ACHN (cell line): Measurements from ENCODE around the gene ITPRID1.
"Not testable (repeated sequence)": the region's sequence is repeated elsewhere in the genome, so short reads cannot be mapped to it uniquely, and the experiment has no call there.

Experiments
- DNase-seq: peaks from one replicate; pipeline ENCODE4 v3.0.0-alpha.2; 2015
- in situ Hi-C: cut with HindIII; loops from 2 replicates; pipeline ENCODE4 v1.10.0; 2017; ENCODE audit warnings: low sequenced_read_pairs, low pct_ligation_motif_present, low pct_unique_long_range_greater_than_20kb

Gene ITPRID1

DNA sequence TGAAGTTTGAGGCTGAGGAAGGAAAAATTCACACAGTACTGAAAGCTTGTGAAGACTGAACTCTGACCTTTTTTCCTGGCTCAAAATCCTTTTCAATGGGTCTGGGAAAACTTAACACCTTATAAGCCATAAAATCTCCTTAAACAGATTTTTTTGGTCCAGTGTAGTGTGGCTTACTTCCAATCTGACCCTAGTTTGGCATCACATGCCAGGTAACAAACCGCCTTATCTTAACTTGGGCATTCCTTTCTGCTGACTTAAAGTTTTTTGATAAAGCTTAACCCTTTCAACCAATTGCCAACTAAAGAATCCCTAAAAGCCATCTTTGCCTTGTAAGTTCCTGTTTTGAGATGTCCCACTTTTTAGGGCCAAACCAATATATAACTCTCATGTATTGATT is 13.2 kb upstream of the ITPRID1 start:
- in situ Hi-C loops: no loop called here
- DNase-seq: no peak

DNA sequence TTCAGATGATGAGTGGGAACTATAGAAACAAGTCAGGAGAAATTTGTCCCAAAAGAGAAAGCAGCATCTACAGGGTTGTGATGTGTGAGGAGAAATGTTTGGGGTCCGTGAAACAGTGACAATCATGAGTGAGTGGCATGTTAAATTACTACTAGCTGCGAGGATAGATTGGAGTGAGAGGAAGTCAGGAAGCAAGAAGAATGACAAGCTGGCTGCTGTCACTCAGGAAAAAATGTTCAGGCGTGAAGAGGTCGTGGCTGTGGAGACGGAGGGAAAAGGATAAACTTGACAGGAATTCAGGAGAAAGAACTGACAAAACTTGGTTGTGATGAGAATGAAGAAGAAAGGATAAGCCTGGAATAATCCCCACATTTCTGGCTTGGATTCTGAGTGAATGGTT is 5.1 kb upstream of the ITPRID1 start:
- in situ Hi-C loops: no loop called here
- DNase-seq: no peak

DNA sequence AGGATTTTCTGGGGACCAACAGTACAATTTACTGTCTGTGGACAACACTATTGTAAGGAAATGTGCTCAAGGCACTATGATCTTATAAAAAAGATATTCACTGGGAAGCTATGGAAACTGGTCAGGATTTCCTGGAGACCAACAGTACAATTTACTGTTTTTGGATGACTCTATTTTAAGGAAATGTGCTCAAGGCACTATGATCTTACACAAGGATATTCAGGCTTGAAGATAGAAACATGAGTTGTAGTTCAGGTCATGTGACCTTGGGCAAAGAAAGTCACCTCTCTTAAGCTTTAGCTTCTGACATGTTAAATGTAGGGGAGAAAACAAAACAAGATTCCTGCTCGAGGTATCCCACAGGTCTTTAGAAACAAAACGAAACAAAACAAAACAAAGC is 1.7 kb upstream of the ITPRID1 start:
- in situ Hi-C loops: no loop called here
- no peak for DNase-seq

DNA sequence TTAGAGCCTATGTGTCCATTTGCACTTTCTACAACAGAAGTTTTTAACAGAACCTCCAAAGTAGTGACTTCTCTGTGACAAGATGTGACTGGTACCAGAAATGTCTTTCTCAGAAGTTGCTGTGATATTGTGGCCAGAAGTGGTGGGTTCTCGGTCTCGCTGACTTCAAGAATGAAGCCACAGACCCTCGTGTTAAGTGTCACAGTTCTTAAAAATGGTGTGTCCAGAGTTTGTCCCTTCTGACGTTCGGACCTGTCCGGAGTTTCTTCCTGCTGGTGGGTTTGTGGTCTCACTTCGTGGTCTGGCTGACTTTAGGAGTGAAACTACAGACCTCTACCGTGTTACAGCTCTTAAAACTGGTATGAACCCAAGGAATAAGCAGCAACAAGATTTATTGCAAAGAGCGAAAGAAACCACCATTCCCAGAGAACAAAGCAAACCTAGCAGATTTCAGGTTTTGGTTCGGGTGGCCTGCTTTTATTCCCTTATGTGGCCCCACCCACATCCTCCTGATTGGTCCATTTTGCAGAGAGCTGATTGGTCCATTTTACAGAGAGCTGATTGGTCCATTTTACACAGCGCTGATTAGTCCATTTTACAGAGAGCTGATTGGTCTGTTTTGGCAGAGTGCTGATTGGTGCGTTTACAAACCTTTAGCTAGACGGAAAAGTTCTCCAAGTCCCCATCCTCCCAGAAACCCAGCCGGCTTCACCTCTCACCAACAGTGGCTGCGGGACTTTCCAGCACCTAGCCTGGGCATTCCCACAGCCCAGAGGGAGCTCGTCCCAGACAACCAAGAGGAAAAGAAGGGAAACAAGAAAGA is 3.0 kb downstream of the ITPRID1 start:
- in situ Hi-C loops: no loop called here

DNA sequence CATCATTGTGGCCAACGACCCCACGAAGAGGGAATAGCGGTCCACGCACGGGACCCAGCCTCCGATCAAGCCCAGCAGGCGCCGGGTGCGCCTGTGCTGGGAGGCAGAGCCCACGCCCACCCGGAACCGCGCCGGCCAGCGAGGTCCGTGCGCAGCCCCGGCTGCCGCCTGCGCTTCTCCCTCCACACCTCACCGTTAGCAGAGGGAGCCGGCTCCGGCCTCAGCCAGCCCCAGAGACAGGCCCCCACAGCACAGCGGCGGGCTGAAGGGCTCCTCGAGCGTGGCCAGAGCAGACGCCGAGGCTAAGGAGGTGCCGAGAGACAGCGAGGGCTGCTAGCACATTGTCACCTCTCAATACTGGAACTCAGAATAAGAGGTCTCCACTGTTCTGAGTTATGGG is 3.6 kb downstream of the ITPRID1 start:
- in situ Hi-C loops: no loop called here

More for the DNA sequence above, 3.0 kb downstream of the ITPRID1 start:
- DNase-seq: no peak

DNA sequence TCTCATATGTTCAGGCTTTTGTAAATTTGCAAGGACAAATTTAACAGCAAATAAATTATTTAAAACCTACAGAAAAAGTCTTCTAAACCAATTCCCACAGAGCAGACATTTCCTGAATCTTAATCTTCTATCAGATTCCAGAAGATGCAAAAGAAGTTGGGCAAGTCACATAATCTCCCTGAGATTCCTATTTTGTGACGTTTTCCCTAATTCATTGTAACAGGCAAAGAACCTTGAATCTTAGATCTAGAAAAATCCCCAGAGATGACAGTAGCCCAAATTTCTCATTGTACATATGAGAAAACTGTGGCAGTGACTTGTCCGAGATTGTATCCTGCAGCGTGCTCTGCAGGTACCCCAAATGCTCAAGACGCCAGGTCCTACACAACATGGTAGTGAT is 4.9 kb downstream of the ITPRID1 start:
- in situ Hi-C loops: no loop called here
- no peak for DNase-seq

More for the DNA sequence above, 3.6 kb downstream of the ITPRID1 start:
- DNase-seq: no peak

DNA sequence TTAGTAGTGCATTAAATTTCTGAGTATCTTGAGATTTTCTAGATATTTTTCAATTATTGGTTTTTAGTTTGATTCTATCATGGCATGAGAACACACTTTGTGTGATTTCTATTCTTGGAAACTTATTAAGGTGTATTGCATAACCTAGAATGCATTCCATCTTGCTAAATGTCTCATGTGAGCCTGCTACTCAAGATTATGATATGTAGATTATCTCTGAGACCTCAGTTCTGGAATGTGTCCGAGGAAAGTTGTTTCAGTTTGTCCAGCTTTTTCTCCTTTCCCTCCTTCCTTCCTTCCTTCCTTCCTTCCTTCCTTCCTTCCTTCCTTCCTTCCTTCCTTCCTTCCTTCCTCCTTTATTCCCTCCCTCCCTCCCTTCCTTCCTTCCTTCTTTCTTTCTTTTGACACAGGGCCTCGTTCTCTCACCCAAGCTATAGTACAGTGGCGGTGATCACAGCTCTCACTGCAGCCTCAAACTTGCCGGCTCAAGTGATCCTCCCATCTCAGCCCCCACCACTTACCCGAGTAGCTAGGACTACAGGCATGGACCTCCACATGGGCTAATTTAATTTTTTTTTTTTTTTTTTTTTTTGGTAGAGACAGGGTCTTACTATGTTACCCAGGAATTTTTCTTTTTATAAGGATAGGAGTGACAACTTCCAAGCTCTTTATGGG is 7.6 kb downstream of the ITPRID1 start:
- DNase-seq: no peak
- in situ Hi-C loops: no loop called here

DNA sequence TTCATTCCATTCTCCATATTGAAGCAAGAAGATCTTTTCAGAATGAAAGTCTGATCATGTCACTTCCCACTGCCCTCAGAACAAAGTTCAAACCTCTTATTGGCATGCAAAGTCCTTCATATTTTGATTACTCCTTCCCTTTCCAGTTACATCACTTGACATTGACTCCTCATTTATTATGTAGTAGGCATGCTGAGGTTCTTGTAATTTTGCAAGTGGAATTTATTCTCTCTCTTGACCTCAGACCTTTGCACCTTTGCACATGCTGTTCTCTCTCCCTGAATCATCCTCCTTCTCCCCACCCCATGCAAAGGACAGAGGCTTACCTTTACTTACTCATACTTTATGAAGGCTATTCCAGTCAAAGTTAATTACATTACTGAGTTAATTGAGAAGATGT is 13.0 kb downstream of the ITPRID1 start:
- DNase-seq: no peak
- in situ Hi-C loops: no loop called here

DNA sequence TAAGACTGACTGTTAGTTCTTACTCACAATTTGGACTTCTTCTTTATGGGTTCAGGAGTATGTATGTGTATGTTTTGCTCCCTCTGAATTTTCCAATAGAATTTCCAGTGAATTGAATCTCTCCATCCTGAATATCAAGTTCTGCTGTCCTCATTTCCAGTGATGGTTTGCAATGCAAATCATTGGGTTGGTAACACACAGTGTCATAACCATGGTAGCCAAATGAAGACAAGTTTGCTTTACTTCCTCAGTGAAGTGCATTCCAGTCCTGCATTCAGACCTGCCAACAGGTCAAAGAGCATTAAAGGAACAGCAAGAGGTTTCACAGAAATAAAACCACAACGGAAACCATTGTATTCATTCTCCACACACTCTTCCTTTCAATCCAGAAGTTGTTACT is 15.2 kb downstream of the ITPRID1 start:
- no peak for DNase-seq
- in situ Hi-C loops: no loop called here

DNA sequence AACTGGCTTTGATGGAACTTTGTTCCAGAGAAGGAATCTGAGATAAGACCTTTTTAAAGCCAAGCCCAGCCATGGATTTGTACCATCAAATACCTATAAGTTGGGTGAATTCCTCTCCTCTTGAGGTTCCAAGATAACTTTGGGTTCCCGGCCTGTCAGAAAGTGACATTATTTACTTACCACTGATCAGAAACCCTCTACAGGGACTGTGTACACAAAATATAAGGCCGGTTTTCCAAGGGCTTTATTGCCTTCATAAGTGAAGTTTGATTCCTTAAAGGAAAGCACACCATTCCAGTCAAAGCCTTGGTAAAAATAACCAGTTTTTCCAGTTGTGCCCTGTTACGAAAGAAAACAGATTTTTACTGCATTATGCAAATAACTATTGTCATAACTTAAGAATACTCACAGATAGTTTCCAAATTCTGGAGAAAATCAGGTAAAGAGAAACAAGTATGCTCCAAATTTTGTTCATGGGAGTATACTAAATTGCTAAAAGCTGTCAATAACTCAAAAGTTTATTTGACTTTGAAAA is 26.8 kb downstream of the ITPRID1 start:
- in situ Hi-C loops, DNase-seq: not testable (repeated sequence)

DNA sequence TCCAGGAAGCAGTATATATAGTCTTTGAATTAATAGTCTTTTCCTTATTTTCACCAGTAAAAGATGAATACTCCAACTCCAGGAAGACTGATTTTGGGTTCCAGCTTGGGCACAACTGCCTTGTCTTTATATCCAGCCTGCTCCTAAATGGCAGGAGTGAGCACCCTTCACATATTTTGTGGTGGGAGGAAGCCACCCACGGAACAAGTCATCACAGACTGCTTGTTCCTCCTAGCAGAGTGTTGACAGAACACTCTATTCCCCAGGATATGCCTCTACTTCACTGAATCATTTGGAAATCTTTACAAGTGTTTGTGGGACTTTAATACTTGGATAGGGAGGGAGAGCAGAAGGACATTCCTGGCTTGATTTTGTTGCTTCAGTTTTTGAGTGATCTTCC is 31.7 kb downstream of the ITPRID1 start:
- no peak for DNase-seq
- in situ Hi-C loops: no loop called here

DNA sequence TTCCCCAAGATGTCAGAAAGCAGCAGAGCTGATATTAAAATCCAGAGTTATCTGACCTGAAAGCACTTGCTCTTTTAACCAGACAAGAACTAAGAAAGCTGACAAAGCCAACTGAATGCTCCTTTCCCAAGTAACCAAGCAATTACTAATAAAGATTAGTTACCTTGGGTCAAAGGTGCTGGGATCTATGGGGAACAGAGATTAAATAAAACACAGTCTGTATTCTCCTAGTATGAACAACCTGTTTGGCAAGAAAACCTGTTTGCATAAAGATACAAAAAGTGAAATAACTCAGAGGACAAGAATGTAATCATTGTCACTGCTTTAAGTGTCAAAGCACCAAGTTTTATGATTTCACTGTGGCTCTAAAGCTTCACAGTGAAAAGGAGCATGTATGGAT is 35.7 kb downstream of the ITPRID1 start:
- DNase-seq: no peak
- in situ Hi-C loops: no loop called here

DNA sequence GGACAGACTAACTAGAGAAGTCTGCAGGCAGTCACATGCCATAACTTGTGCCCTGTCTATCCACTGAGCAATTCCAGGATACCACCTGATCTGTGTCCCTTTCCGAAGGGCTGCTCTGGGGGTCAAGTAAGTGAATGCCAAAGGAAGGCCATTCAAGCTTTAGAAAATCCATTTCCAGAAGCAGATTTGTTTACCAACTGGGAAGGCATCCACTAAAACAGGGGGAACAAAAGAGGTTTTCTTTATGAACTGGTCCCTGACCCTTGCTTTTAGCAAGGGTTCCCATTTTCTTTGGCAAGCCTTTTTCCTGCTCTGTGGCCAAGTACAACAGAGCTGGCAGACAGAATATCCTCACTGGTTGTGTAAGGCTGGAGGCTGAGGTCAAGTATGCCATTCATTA is 36.5 kb downstream of the ITPRID1 start:
- in situ Hi-C loops: no loop called here
- no peak for DNase-seq

DNA sequence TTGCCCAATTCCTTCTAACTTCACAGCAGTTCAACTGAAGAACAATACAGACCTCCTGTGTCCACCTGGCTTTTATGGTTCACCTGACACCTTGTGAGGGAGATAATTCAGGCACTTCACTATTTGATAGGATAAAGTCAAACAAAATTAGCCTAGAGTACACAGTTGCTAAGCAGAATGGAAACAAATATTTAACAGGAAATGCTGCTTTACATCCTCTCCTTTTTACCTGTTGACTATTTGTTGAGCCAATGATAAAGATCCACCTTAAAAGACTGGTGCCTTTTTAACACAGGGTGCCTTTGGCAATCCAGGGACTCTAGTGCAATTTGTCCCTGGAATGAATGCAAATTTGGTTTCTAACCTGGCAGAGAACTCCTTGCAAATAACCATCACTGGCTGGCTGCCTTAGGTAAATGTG is 39.8 kb downstream of the ITPRID1 start:
- in situ Hi-C loops: no loop called here
- DNase-seq: no peak

DNA sequence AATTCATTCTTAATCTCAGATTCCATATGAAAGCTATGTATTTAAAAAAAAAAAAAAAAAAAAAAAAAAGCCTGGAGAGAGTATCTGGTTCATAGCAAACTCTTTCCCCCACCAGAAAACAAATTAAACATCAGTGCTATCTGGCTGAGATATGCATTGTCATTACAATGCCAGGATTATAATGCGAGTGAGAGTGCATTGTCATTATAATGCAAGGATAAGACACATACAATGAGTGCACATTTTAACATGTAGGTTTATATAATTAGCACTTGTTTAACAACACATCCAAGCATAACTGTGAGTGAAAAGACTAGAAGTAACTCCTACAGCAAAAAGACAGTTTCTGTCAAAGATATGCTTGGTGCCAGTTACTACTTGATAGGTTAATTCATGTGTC is 48.1 kb downstream of the ITPRID1 start:
- no peak for DNase-seq
- in situ Hi-C loops: no loop called here

DNA sequence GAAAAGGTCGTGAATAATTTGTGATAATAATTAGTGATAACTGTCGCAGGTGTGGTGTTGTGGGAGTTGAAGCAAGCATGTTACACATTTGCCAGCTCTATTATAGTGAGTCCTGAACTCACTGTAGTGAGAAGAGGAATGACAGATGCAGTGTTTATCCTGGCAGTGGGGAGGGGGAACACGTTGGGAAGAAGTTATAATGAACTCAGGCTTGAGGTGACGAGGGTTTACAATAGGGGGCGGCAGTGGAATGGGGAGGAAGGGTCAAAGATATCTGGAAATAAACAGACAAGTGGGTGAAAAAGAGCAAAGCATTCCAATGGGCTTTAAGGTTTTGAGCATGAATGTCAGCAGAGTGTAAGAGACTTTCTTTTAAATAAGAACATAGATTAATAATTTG is 49.6 kb downstream of the ITPRID1 start:
- no peak for DNase-seq
- in situ Hi-C loops: no loop called here

DNA sequence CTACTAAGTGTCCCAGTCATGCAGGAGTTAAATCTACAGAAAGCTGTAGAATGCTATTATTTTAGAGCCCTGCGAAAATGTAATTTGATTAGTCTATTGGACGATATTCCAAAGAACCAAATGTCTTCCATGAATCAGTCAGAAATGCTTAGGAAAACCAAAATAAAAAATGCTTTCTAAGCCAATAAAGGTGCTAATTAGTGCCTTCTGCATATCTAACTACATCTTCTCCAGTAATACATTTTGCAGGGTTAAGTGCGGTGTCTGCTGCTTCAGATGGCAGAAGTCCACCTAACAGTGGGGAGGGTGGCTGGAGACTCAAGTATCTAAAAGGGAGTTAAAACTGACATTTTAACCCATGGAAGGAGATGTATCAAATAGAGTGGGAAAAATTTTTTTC is 50.1 kb downstream of the ITPRID1 start:
- no peak for DNase-seq
- in situ Hi-C loops: no loop called here

DNA sequence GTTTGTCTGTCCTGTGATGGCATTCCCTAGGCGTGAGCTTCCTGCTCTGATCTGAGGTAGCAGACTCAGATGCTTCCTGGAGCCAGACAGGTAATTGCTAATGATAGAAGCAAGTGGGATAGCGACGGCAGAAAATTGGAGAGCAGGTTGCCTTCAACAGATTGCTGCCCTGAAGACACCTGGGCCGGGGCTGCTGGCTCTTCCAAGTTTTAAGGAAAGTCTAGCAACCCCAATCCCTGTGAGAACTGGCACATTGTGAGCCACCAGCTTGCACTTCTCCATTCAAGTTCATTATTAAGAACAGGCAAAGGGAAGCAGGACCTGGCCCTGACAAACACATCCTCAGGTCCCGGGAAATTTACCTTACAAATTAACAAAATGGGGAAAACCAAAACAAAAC is 50.8 kb downstream of the ITPRID1 start:
- no peak for DNase-seq
- in situ Hi-C loops: no loop called here

DNA sequence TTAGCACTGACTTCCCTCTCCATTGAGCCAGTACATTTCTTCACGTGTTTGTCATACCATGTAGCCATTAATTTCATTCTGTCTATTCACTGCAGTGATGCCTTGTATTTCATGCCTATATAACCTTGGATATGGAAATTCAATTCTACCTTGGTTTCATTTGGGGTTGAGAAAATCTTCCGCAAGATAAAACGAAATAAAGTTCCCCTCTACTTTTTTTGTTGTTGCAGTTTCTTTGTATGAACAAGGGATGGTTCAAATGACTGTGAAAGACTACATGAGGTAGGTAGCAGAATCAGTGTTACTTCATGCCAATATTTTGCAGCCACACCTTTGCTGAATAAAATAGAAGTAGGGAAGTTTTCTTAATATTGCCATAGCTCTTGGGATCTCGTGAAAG is 55.6 kb downstream of the ITPRID1 start:
- DNase-seq: no peak
- in situ Hi-C loops: no loop called here

DNA sequence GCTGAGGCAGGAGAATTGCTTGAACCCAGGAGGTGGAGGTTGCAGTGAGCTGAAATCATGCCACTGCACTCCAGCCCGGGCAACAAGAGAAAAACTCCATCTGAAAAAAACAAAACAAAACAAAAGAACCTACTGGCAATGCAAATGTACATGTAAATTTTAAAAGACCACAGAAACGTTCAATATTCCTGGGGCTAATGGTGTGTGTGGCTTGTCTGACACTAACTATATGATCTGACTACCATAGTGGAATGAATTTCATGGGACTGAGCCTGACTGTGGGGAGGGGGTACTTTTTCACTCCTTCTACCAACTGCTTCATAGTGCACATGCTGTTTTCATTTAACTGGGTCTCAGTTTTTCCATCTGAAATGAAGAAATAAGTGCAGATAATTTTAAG is 69.6 kb downstream of the ITPRID1 start:
- DNase-seq: no peak
- in situ Hi-C loops: no loop called here
